WTC11 (cell line): ENCODE measurements around the gene IFITM10. TPM values are rescaled to one million over a fixed set of nuclear protein-coding genes. Genes with fewer than 3 reads are reported as not detected.

ENCODE experiments used
- ATAC-seq: fragments of 200-7000 bp; cut with Tn5 transposase; 2 replicates; pipeline ENCODE4 v1.10.0; 2021; ENCODE audit warnings: mild to moderate bottlenecking, moderate library complexity
- CTCF ChIA-PET: fragments of 300-600 bp; sonication (Branson Sonifier 250); formaldehyde crosslinking; loops from one replicate; lab custom pipeline; 2021; ENCODE audit warnings: antibody characterized with exemption; lab: Charles Lee
- POLR2A ChIA-PET: fragments of 350-600 bp; sonication (Branson Sonifier 250); formaldehyde crosslinking; loops from one replicate; lab custom pipeline; 2021; ENCODE audit warnings: antibody characterized with exemption; lab: Charles Lee
- DNase-seq: peaks from one replicate; pipeline ENCODE4 v3.0.0; 2021; ENCODE audit warnings: low spot score
- H3K27ac Mint-ChIP-seq: 2 replicates; pipeline ENCODE4 v1.8.0; 2021; ENCODE audit warnings: mixed read lengths
- H3K27me3 Mint-ChIP-seq: 2 replicates; pipeline ENCODE4 v1.8.0; 2021; ENCODE audit warnings: low read depth, mild to moderate bottlenecking, moderate library complexity, mixed read lengths
- H3K36me3 Mint-ChIP-seq: 2 replicates; pipeline ENCODE4 v1.8.0; 2021; ENCODE audit warnings: mixed read lengths
- H3K4me1 Mint-ChIP-seq: 2 replicates; pipeline ENCODE4 v1.8.0; 2022; ENCODE audit warnings: mixed read lengths
- H3K4me3 Mint-ChIP-seq: 2 replicates; pipeline ENCODE4 v1.8.0; 2021; ENCODE audit warnings: mild to moderate bottlenecking, moderate library complexity, mixed read lengths
- H3K9me3 Mint-ChIP-seq: 2 replicates; pipeline ENCODE4 v1.8.0; 2021; ENCODE audit warnings: mixed read lengths
- CBFB ChIP-seq: sonication (generic); formaldehyde crosslinking; IDR thresholded peaks from 2 replicates; pipeline ENCODE4 v1.8.1; 2022; ENCODE audit warnings: mild to moderate bottlenecking, low read depth, missing genetic modification reagents
- ELF4 ChIP-seq: sonication (generic); formaldehyde crosslinking; IDR thresholded peaks from 2 replicates; pipeline ENCODE4 v1.8.1; 2022; ENCODE audit warnings: low read depth, mild to moderate bottlenecking, moderate library complexity, missing genetic modification reagents
- GRHL2 ChIP-seq: fragments of 250-450 bp; sonication (Bioruptor Pico); IDR thresholded peaks from 2 replicates; pipeline ENCODE4 v1.8.0; 2022; ENCODE audit warnings: mild to moderate bottlenecking, moderate library complexity; ENCODE audit not compliant: insufficient replicate concordance, severe bottlenecking
- MXD4 ChIP-seq: fragments of 250-450 bp; sonication (Bioruptor Pico); IDR thresholded peaks from 2 replicates; pipeline ENCODE4 v1.8.0; 2021; ENCODE audit warnings: mild to moderate bottlenecking, moderate library complexity, borderline replicate concordance
- NFE2L1 ChIP-seq: sonication (generic); formaldehyde crosslinking; IDR thresholded peaks from 2 replicates; pipeline ENCODE4 v1.8.1; 2023; ENCODE audit warnings: missing genetic modification reagents
- NR1H2 ChIP-seq: sonication (generic); formaldehyde crosslinking; IDR thresholded peaks from 2 replicates; pipeline ENCODE4 v1.9.0; 2021; ENCODE audit warnings: mild to moderate bottlenecking, moderate library complexity, missing genetic modification reagents
- NR2C2 ChIP-seq: sonication (generic); formaldehyde crosslinking; IDR thresholded peaks from 2 replicates; pipeline ENCODE4 v1.8.0; 2022; ENCODE audit warnings: mild to moderate bottlenecking, missing genetic modification reagents
- NR3C1 ChIP-seq: sonication (generic); formaldehyde crosslinking; conservative IDR thresholded peaks from 2 replicates; pipeline ENCODE4 v1.8.1; 2023; ENCODE audit warnings: low read depth, mild to moderate bottlenecking, missing genetic modification reagents
- TCF7 ChIP-seq: sonication (generic); formaldehyde crosslinking; IDR thresholded peaks from 2 replicates; pipeline ENCODE4 v1.8.0; 2022; ENCODE audit warnings: mild to moderate bottlenecking, low read depth, missing genetic modification reagents, moderate library complexity
- TP53 ChIP-seq: sonication (generic); formaldehyde crosslinking; IDR thresholded peaks from 2 replicates; pipeline ENCODE4 v1.8.1; 2023; ENCODE audit warnings: mild to moderate bottlenecking, missing genetic modification reagents
- ZNF317 ChIP-seq: sonication (generic); formaldehyde crosslinking; IDR thresholded peaks from 2 replicates; pipeline ENCODE4 v1.8.1; 2023; ENCODE audit warnings: low read depth, mild to moderate bottlenecking, moderate library complexity, missing genetic modification reagents, borderline replicate concordance
- ZNF532 ChIP-seq: fragments of 250-450 bp; sonication (Bioruptor Pico); IDR thresholded peaks from 2 replicates; pipeline ENCODE4 v1.9.0; 2021; ENCODE audit warnings: mild to moderate bottlenecking, borderline replicate concordance
- total RNA-seq: library from RNA; stranded (reverse); gene quantifications from 3 replicates; pipeline ENCODE4 v1.2.3, GENCODE V29; 2021
- TF ChIP-seq, protein P1 (sequence below): sonication (generic); formaldehyde crosslinking; IDR thresholded peaks from 2 replicates; pipeline ENCODE4 v1.8.1; 2022; ENCODE audit warnings: mild to moderate bottlenecking, missing genetic modification reagents, moderate library complexity, borderline replicate concordance
- TF ChIP-seq, protein P2 (sequence below): fragments of 250-450 bp; sonication (Bioruptor Pico); conservative IDR thresholded peaks from 2 replicates; pipeline ENCODE4 v1.9.0; 2021; ENCODE audit warnings: mild to moderate bottlenecking
- TF ChIP-seq, protein P3 (sequence below): fragments of 250-450 bp; sonication (Bioruptor Pico); IDR thresholded peaks from 2 replicates; pipeline ENCODE4 v1.9.0; 2021; ENCODE audit warnings: mild to moderate bottlenecking
- TF ChIP-seq, protein P4 (sequence below): sonication (generic); formaldehyde crosslinking; IDR thresholded peaks from 2 replicates; pipeline ENCODE4 v1.8.0; 2023; ENCODE audit warnings: missing genetic modification reagents, mild to moderate bottlenecking, borderline replicate concordance

IFITM10 gene
- total RNA-seq, 1 experiment from 2014 or later: 1.7 TPM

DNA sequence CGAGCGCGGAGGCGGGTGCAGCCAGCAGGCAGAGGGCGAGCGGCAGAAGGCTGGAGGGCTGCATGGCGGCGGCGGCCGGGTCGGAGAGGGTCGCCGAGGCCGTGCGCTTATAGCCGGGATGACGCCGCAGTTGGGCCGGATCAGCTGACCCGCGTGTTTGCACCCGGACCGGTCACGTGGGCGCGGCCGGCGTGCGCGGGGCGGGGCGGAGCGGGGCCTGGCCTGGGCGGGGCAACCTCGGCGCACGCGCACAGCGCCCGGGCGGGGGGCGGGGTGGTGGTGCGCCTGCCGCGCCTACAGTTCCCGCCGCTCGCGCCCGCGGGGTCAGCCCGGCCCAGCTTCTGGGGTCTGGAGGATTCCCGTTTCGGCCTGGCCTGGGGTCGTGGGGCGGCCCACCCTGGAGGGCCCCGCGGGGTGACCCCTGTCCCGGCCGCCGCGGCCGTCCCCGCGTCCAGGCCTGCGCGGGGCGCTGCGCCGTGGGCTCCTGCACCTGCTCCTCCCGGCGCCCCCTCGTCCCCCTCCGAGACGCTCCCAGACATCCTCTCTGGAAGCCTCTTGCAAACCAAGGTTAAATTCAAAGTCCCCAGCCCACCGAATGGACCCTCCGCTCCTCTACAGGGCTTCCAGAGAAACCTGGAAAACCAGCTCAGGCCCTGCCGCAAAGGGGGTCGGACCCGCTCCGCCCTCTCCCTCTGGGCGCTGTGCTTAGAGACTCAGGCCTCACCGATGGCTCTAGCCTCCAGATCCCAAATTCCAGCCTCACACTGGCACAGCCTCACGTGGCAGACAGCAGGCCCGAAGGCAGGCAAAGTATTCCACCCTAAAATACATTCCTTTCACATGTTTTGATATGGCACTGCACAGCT is 13.6 kb upstream of the IFITM10 start, which contains the start of gene CTSD (continued):
- TF ChIP-seq, protein P1, sequence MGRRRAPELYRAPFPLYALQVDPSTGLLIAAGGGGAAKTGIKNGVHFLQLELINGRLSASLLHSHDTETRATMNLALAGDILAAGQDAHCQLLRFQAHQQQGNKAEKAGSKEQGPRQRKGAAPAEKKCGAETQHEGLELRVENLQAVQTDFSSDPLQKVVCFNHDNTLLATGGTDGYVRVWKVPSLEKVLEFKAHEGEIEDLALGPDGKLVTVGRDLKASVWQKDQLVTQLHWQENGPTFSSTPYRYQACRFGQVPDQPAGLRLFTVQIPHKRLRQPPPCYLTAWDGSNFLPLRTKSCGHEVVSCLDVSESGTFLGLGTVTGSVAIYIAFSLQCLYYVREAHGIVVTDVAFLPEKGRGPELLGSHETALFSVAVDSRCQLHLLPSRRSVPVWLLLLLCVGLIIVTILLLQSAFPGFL (CRISPR knock-in tag): no peak

GRCh38 chr11:1763336-1763795 is 13.0 kb upstream of the IFITM10 start:
- DNase-seq (no peak), ATAC-seq (peak; percentile 9; the same call in 1 of the 2 replicates)
- H3K36me3 Mint-ChIP-seq: no peaks in the 10 kb centered on the region
- 0 out of 2 replicates have a peak, but pooled peaks cover 3% of the 10 kb centered on the region for H3K4me1 Mint-ChIP-seq
- H3K9me3 Mint-ChIP-seq: no peaks in the 10 kb centered on the region
- ChIA-PET POLR2A (no interaction called here), CTCF (interaction anchor here (1.3 to 1.8 kb wide), 4 partner anchors 57 to 393 kb away, joined by 4 to 10 read pairs (median 6); no protein-coding TSS in a partner anchor)
- H3K4me3 Mint-ChIP-seq: peak overlapping the region; percentile 54
- 0 out of 2 replicates have a peak, but pooled peaks cover 3% of the 10 kb centered on the region for H3K27me3 Mint-ChIP-seq
- 0 out of 2 replicates have a peak, but pooled peaks have one; percentile 77 for TF ChIP-seq ELF4
- TF ChIP-seq TCF7 (CRISPR knock-in tag): no peak
- TF ChIP-seq NR1H2: no peak
- TF ChIP-seq, protein P2, sequence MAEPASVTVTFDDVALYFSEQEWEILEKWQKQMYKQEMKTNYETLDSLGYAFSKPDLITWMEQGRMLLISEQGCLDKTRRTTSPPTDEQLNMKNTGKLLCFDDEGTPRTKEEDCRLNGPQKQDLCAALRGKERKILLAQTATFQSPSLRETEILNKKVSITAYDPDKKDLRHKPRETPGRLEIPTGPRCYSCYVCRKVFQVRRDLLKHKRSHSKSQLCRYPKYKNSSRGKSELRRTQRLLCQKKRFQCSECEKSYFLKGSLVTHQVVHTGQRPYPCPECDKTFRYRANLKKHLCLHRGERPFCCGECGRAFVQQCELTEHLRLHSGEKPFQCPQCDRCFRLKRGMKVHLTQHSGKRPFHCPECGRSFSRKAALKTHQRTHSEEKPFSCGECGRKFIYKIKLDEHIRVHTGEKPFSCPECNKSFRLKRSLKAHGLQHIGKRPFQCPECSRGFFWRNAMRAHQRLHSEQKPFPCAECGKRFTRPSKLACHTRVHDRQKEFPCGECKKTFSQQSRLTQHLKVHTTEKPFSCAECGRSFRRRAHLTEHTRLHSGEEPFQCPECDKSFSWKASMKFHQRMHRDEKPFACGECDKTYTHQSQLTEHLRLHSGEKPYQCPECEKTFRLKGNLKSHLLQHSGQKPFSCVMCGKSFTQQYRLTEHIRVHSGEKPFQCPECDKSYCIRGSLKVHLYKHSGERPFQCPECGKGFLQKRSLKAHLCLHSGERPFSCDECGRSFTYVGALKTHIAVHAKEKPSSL (CRISPR knock-in tag): no peak
- TF ChIP-seq, protein P3, sequence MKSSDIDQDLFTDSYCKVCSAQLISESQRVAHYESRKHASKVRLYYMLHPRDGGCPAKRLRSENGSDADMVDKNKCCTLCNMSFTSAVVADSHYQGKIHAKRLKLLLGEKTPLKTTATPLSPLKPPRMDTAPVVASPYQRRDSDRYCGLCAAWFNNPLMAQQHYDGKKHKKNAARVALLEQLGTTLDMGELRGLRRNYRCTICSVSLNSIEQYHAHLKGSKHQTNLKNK: no peak
- TF ChIP-seq MXD4 (CRISPR knock-in tag): no peak
- TF ChIP-seq, protein P4, sequence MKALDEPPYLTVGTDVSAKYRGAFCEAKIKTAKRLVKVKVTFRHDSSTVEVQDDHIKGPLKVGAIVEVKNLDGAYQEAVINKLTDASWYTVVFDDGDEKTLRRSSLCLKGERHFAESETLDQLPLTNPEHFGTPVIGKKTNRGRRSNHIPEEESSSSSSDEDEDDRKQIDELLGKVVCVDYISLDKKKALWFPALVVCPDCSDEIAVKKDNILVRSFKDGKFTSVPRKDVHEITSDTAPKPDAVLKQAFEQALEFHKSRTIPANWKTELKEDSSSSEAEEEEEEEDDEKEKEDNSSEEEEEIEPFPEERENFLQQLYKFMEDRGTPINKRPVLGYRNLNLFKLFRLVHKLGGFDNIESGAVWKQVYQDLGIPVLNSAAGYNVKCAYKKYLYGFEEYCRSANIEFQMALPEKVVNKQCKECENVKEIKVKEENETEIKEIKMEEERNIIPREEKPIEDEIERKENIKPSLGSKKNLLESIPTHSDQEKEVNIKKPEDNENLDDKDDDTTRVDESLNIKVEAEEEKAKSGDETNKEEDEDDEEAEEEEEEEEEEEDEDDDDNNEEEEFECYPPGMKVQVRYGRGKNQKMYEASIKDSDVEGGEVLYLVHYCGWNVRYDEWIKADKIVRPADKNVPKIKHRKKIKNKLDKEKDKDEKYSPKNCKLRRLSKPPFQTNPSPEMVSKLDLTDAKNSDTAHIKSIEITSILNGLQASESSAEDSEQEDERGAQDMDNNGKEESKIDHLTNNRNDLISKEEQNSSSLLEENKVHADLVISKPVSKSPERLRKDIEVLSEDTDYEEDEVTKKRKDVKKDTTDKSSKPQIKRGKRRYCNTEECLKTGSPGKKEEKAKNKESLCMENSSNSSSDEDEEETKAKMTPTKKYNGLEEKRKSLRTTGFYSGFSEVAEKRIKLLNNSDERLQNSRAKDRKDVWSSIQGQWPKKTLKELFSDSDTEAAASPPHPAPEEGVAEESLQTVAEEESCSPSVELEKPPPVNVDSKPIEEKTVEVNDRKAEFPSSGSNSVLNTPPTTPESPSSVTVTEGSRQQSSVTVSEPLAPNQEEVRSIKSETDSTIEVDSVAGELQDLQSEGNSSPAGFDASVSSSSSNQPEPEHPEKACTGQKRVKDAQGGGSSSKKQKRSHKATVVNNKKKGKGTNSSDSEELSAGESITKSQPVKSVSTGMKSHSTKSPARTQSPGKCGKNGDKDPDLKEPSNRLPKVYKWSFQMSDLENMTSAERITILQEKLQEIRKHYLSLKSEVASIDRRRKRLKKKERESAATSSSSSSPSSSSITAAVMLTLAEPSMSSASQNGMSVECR (CRISPR knock-in tag): no peak
- TF ChIP-seq ZNF532: no peak
- TF ChIP-seq NR2C2 (CRISPR knock-in tag): no peak
- no peak for TF ChIP-seq NFE2L1 (CRISPR knock-in tag)
- TF ChIP-seq CBFB (CRISPR knock-in tag): no peak
- peak; percentile 50; the same call in 1 of the 2 replicates for TF ChIP-seq ZNF317 (CRISPR knock-in tag)
- TF ChIP-seq NR3C1 (CRISPR knock-in tag): no peak
- TF ChIP-seq GRHL2 (CRISPR knock-in tag): no peak
- TF ChIP-seq TP53 (CRISPR knock-in tag): 0 out of 2 replicates have a peak, but pooled peaks have one; percentile 25
- H3K27ac Mint-ChIP-seq: no peak overlapping the region
